ENCODE measurements around the gene DDI2. TPM values are rescaled to one million over a fixed set of nuclear protein-coding genes. Genes with fewer than 3 reads are reported as not detected.

Gene DDI2
- total and polyA plus RNA-seq, 12 donors: 2.1 to 29.6 (median 23.9) TPM

DNA sequence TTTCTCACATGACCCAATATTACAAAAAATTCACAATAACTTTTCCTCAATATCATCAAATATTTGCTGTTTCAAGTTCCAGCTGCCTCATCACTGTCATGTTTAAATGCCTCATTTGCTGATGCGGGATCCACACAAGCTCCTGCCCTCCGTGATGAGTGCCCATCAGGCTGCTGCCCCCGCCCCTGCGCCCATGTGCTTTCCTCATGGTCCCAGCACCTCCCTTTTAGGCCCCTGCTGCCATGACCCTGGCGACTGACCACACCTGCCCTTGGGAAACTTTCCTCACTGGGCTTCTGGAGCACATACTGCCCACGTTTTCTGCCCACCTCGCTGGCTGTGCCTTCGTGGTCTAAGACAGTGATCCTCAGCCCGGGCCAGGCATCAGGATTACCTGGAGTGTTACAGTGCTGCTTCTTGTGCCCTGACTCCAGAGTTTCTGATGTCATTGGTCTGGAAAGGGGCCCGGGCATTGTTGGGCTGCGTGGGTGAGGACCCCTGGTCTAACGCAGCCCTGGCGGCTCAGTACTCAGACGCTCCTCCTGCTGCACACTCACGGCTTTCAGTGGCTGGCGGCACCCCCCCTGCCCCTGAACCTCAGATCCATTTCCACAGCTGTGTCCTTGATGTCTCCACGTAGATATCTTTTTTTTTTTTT is 87.4 kb downstream of the DDI2 start:
- peaks cover 26 to 99% (median 71%) of the 10 kb centered on the region in 9 donors for H3K4me1 ChIP-seq
- ATAC-seq (no peak), DNase-seq (no peak)
- no peaks in the 10 kb centered on the region for H3K9me3 ChIP-seq
- peak overlapping the region in 8 of 10 donors; percentile 72 to 93 (median 88) for H3K27ac ChIP-seq
- TF ChIP-seq, protein P1, sequence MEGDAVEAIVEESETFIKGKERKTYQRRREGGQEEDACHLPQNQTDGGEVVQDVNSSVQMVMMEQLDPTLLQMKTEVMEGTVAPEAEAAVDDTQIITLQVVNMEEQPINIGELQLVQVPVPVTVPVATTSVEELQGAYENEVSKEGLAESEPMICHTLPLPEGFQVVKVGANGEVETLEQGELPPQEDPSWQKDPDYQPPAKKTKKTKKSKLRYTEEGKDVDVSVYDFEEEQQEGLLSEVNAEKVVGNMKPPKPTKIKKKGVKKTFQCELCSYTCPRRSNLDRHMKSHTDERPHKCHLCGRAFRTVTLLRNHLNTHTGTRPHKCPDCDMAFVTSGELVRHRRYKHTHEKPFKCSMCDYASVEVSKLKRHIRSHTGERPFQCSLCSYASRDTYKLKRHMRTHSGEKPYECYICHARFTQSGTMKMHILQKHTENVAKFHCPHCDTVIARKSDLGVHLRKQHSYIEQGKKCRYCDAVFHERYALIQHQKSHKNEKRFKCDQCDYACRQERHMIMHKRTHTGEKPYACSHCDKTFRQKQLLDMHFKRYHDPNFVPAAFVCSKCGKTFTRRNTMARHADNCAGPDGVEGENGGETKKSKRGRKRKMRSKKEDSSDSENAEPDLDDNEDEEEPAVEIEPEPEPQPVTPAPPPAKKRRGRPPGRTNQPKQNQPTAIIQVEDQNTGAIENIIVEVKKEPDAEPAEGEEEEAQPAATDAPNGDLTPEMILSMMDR (IDR thresholded peaks at IDR 0.05): no peak
- 71 to 90% methylated on average over 17 of the region's 17 CpGs for WGBS, 2 donors
- no peak overlapping the region for H3K4me3 ChIP-seq
- peaks cover 0 to 28% (median 0%) of the 10 kb centered on the region in 9 donors for H3K36me3 ChIP-seq
- no peaks in the 10 kb centered on the region for H3K27me3 ChIP-seq
- intact Hi-C loops (cut with DNase I): loop anchor here in 1 of 10 donors (10.0 kb wide), 1 partner anchor 90 kb away; the partner anchor contains the start of gene DDI2

DNA sequence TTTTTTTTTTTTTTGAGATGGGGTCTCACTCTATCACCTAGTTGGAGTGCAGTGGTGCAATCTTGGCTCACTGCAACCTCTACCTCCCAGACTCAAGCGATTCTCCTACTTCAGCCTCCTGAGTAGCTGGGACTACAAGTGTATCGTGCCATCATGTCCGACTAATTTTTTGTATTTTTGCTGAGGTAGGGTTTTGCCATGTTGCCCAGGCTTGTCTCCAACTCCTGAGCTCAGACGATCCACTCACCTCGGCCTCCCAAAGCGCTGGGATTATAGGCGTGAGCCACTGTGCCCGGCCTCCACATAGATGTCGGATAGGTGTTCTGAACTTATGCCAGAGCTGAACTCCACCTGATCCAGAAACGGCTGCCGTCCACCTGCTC is 87.9 kb downstream of the DDI2 start:
- Histone ChIP-seq H3K27ac (peak overlapping the region in 7 of 10 donors; percentile 13 to 93 (median 89)), H3K4me3 (no peak overlapping the region), H3K36me3 (peaks cover 0 to 28% (median 0%) of the 10 kb centered on the region in 9 donors), H3K9me3 (no peaks in the 10 kb centered on the region), H3K4me1 (peaks cover 23 to 97% (median 66%) of the 10 kb centered on the region in 9 donors), H3K27me3 (no peaks in the 10 kb centered on the region)
- DNase-seq (no peak), ATAC-seq (no peak)
- WGBS, 2 donors: 91 to 94% methylated on average over 11 of the region's 11 CpGs
- intact Hi-C loops (cut with DNase I): loop anchor here in 1 of 10 donors (10.0 kb wide), 1 partner anchor 90 kb away; the partner anchor contains the start of gene DDI2
- TF ChIP-seq, protein P1 (IDR thresholded peaks at IDR 0.05): no peak

DNA sequence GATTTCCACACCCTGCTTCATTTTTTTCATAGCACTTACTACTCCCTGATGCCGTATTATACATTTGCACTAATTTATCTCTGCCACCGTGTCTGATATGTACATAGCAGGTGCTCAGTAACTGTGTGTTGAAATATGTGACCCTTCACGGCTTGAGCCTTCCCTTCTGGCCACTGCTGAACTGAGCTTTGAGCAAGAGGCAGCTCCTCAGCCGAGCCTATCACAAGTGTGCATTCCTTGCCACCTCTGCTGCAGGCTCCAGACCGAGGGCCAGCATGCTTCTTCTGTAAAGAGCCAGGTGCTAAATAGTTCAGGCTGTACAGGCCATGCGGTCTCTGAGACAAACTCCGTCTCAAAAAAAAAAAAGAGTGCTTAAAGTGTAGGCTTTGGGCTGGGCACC is 89.5 kb downstream of the DDI2 start:
- intact Hi-C loops (cut with DNase I): loop anchor here in 1 of 10 donors (10.0 kb wide), 1 partner anchor 92 kb away; the partner anchor contains the start of gene DDI2
- TF ChIP-seq, protein P1 (IDR thresholded peaks at IDR 0.05): no peak
- no peak overlapping the region for H3K4me3 ChIP-seq
- H3K9me3 ChIP-seq: no peaks in the 10 kb centered on the region
- H3K27me3 ChIP-seq: no peaks in the 10 kb centered on the region
- ATAC-seq (peak in 2 of 8 donors; percentile 6 to 14), DNase-seq (no peak)
- H3K4me1 ChIP-seq: peaks cover 21 to 93% (median 55%) of the 10 kb centered on the region in 9 donors
- 43 to 60% methylated on average over 7 of the region's 7 CpGs for WGBS, 2 donors
- peak overlapping the region in 6 of 10 donors; percentile 14 to 92 (median 34) for H3K27ac ChIP-seq
- H3K36me3 ChIP-seq: peaks cover 0 to 28% (median 0%) of the 10 kb centered on the region in 9 donors

DNA sequence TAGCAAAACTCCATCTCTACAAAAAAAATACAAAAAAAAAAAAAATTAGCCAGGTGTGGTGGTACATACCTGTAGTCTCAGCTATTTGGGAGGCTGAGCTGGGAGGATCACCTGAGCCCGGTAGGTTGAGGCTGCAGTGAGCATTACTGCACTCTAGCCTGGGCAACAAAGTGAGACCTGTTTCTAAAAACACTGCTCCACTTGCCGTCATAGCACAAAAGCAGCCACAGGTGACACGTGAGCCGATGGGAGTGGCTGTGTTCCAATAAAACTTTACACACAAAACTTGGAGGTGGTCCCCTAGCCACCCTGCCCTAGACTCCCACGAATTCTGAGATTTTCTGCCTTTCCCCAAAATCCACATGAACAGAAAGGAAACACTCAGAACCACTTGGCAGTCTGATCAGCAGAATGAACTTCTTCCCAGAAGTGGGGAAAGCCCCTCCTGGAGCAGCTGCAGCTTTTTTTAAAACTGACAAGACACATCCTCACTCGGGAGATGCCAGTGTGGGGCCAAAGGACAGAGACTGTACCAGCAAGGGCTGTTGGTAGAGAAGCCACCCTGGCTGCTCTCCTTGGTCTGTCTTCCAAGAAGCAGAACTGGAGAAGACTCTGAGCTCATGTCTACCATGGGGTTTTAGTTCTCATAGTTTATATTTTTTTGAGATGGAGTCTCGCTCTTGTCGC is 90.1 kb downstream of the DDI2 start:
- TF ChIP-seq, protein P1 (IDR thresholded peaks at IDR 0.05): no peak
- Histone ChIP-seq H3K9me3 (no peaks in the 10 kb centered on the region), H3K36me3 (peaks cover 0 to 28% (median 0%) of the 10 kb centered on the region in 9 donors), H3K27ac (peak overlapping the region in 6 of 10 donors; percentile 28 to 92 (median 34)), H3K4me3 (no peak overlapping the region), H3K27me3 (no peaks in the 10 kb centered on the region), H3K4me1 (peaks cover 21 to 87% (median 60%) of the 10 kb centered on the region in 9 donors)
- 65 to 69% methylated on average over 8 of the region's 8 CpGs for WGBS, 2 donors
- intact Hi-C loops (cut with DNase I): loop anchor here in 1 of 10 donors (10.0 kb wide), 1 partner anchor 93 kb away; the partner anchor contains the start of gene DDI2
- no peak for ATAC-seq
- no peak for DNase-seq

Data from heart right ventricle (tissue), 16 donors.